Astrocyte (in vitro differentiated cells and primary cell): Measurements from ENCODE around the gene CACNA1C. TPM values are rescaled to one million over a fixed set of nuclear protein-coding genes. Genes with fewer than 3 reads are reported as not detected.
A peak's percentile ranks its signal among the peaks of the same experiment; 100 is the strongest.

Experiments used
- DNase-seq: peaks from one replicate; pipeline ENCODE4 v3.0.0-alpha.2; 2010; ENCODE audit warnings: low read depth
- FAIRE-seq: peaks from 2 replicates; lab custom pipeline; 2011; peaks lifted over from hg19 to GRCh38; lab: Jason Lieb, UNC
- H2AFZ ChIP-seq: 2 replicates; pipeline ENCODE4 v1.6.0; 2012; ENCODE audit warnings: low read depth, low read length, inconsistent platforms
- H3K27ac ChIP-seq: 2 replicates; pipeline ENCODE4 v1.5.1; 2011; ENCODE audit warnings: low read depth, low read length, inconsistent platforms
- H3K27me3 ChIP-seq: 2 replicates; pipeline ENCODE4 v1.6.0; 2011; ENCODE audit warnings: low read length, inconsistent platforms; ENCODE audit not compliant: insufficient read depth
- H3K36me3 ChIP-seq: 2 replicates; pipeline ENCODE4 v1.5.1; 2011; ENCODE audit warnings: low read length, inconsistent platforms; ENCODE audit not compliant: insufficient read depth
- H3K4me1 ChIP-seq: 2 replicates; pipeline ENCODE4 v1.5.1; 2011; ENCODE audit warnings: low read length, inconsistent platforms; ENCODE audit not compliant: insufficient read depth
- H3K4me2 ChIP-seq: 2 replicates; pipeline ENCODE4 v1.6.0; 2012; ENCODE audit warnings: low read length, inconsistent platforms
- H3K4me3 ChIP-seq: 2 replicates; pipeline ENCODE4 v1.5.1; 2011; ENCODE audit warnings: low read depth, mild to moderate bottlenecking, low read length, inconsistent platforms; ENCODE audit not compliant: insufficient read depth
- H3K79me2 ChIP-seq: 2 replicates; pipeline ENCODE4 v1.6.0; 2012; ENCODE audit warnings: mild to moderate bottlenecking, low read length, inconsistent platforms; ENCODE audit not compliant: insufficient read depth
- H3K9ac ChIP-seq: 2 replicates; pipeline ENCODE4 v1.6.0; 2012; ENCODE audit warnings: mild to moderate bottlenecking, low read length, inconsistent platforms
- H3K9me3 ChIP-seq: 2 replicates; pipeline ENCODE4 v1.5.1; 2012; ENCODE audit warnings: low read depth, mild to moderate bottlenecking, low read length, inconsistent platforms; ENCODE audit not compliant: insufficient read depth
- H4K20me1 ChIP-seq: 2 replicates; pipeline ENCODE4 v1.6.0; 2012; ENCODE audit warnings: low read length, inconsistent platforms; ENCODE audit not compliant: insufficient read depth
- H3K27ac Mint-ChIP-seq: one replicate; pipeline ENCODE4 v1.8.0; 2021; ENCODE audit warnings: mild to moderate bottlenecking, mixed read lengths; ENCODE audit not compliant: unreplicated experiment
- H3K27me3 Mint-ChIP-seq: one replicate; pipeline ENCODE4 v1.8.0; 2021; ENCODE audit warnings: low read depth, mixed read lengths; ENCODE audit not compliant: unreplicated experiment
- H3K36me3 Mint-ChIP-seq: one replicate; pipeline ENCODE4 v1.8.0; 2021; ENCODE audit warnings: low read depth, mixed read lengths; ENCODE audit not compliant: unreplicated experiment
- H3K4me1 Mint-ChIP-seq: one replicate; pipeline ENCODE4 v1.8.0; 2021; ENCODE audit warnings: low read depth, mixed read lengths; ENCODE audit not compliant: unreplicated experiment
- H3K4me3 Mint-ChIP-seq: one replicate; pipeline ENCODE4 v1.8.0; 2021; ENCODE audit warnings: mild to moderate bottlenecking, moderate library complexity, mixed read lengths; ENCODE audit not compliant: unreplicated experiment
- H3K9me3 Mint-ChIP-seq: one replicate; pipeline ENCODE4 v1.8.0; 2021; ENCODE audit warnings: mild to moderate bottlenecking, mixed read lengths; ENCODE audit not compliant: unreplicated experiment
- EZH2 ChIP-seq: IDR thresholded peaks from 2 replicates; pipeline ENCODE4 v1.6.1; 2012; ENCODE audit warnings: mild to moderate bottlenecking, low read length, inconsistent platforms; ENCODE audit not compliant: insufficient read depth
- total RNA-seq: library from RNA; stranded (reverse); gene quantifications from 2 replicates; pipeline ENCODE4 v1.2.1, GENCODE V29; 2021
- TF ChIP-seq, protein P1 (sequence below): IDR thresholded peaks from 2 replicates; pipeline ENCODE4 v1.5.1; 2011; ENCODE audit warnings: low read depth, mild to moderate bottlenecking, inconsistent platforms, low read length, moderate library complexity; ENCODE audit not compliant: insufficient read depth

Gene CACNA1C
- total RNA-seq, 1 donor from 2014 or later, result 2.1 TPM

DNA sequence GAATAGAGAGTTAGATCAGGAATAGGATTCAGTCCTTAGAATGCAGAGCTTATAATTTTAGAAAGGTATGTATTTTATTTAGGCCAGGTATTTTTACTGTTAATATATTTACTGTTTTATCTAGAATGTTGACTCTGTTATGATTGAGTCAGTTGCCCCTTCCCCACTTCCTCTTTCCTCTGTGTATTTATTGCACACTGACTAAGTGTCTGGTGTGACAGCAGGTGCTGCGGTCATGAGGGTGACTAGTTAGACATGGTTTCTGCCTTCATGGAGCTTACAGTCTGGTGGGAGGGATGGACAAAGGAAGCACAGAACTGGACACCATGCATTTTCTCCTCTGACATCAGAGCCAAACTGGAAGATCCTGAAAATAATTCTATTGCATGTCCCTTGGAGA is 159.8 kb downstream of the CACNA1C start:
- Mint-ChIP-seq H3K9me3 (no peaks in the 10 kb centered on the region), H3K36me3 (no peaks in the 10 kb centered on the region), H3K27me3 (peaks cover 5% of the 10 kb centered on the region), H3K27ac (no peak overlapping the region), H3K4me1 (peaks cover 9% of the 10 kb centered on the region), H3K4me3 (no peak overlapping the region)
- no peak for DNase-seq
- peaks cover 2% of the 10 kb centered on the region for H3K27me3 ChIP-seq
- FAIRE-seq, result no peak
- no peaks in the 10 kb centered on the region for H3K9me3 ChIP-seq
- no peak for TF ChIP-seq EZH2
- TF ChIP-seq, protein P1, sequence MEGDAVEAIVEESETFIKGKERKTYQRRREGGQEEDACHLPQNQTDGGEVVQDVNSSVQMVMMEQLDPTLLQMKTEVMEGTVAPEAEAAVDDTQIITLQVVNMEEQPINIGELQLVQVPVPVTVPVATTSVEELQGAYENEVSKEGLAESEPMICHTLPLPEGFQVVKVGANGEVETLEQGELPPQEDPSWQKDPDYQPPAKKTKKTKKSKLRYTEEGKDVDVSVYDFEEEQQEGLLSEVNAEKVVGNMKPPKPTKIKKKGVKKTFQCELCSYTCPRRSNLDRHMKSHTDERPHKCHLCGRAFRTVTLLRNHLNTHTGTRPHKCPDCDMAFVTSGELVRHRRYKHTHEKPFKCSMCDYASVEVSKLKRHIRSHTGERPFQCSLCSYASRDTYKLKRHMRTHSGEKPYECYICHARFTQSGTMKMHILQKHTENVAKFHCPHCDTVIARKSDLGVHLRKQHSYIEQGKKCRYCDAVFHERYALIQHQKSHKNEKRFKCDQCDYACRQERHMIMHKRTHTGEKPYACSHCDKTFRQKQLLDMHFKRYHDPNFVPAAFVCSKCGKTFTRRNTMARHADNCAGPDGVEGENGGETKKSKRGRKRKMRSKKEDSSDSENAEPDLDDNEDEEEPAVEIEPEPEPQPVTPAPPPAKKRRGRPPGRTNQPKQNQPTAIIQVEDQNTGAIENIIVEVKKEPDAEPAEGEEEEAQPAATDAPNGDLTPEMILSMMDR, result no peak
- H3K4me2 ChIP-seq, result no peak overlapping the region
- no peaks in the 10 kb centered on the region for H3K36me3 ChIP-seq
- peaks cover 11% of the 10 kb centered on the region for H3K4me1 ChIP-seq
- no peak overlapping the region for H2AFZ ChIP-seq
- H3K9ac ChIP-seq, result no peak overlapping the region
- H4K20me1 ChIP-seq, result no peaks in the 10 kb centered on the region
- H3K79me2 ChIP-seq, result no peaks in the 10 kb centered on the region
- no peak overlapping the region for H3K4me3 ChIP-seq
- H3K27ac ChIP-seq, result no peak overlapping the region

DNA sequence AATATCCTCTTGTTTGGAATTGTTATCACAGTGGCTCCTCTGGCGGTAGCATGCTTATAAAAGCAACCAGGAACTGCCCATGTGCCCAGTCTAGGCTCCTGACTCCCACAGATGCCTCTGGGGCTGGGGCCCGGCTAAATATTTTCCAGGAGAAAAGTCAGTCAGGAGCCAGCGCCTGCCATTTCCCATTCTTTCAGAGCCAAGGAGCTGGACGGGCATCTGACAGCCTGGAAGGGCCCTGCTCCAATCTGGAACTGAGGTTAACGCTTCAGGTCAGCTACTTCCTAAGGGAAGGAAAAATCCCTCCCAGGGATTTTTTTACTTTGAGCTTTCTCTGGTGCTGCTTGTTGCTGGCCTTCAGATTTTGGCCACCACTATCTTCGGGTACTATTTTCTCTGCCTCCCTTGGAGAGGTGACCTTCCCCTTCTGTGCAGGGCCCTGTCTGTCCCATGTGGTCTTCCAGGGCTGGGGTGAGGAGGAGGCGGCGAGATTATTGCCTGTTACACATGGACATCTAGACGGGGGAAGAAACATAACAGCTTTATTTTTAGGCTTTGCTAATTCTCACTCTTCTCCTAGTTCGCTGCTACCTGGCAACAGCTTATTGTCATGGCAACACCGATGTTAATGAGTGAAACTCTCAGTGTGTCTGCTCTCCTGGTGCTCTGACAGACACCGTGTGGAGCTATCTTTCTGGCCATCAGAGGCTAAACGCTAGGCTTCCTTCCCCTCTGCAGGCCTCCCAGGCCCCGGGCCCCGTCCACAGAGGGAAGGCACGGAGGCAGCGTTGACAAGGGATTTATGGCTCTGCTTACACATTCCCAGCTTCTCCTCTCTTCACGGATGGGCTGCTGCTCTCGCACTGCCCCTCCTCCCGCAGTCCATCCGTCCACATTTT is 160.4 kb downstream of the CACNA1C start:
- H3K79me2 ChIP-seq, result no peaks in the 10 kb centered on the region
- no peaks in the 10 kb centered on the region for H3K9me3 ChIP-seq
- no peaks in the 10 kb centered on the region for H3K36me3 Mint-ChIP-seq
- DNase-seq (peak; percentile 52), FAIRE-seq (no peak)
- peaks cover 9% of the 10 kb centered on the region for H3K4me1 Mint-ChIP-seq
- H4K20me1 ChIP-seq, result no peaks in the 10 kb centered on the region
- H3K4me2 ChIP-seq, result no peak overlapping the region
- H3K4me3 ChIP-seq, result no peak overlapping the region
- peaks cover 11% of the 10 kb centered on the region for H3K4me1 ChIP-seq
- H3K9ac ChIP-seq, result no peak overlapping the region
- H3K27ac ChIP-seq, result no peak overlapping the region
- H2AFZ ChIP-seq, result peak overlapping the region; percentile 14
- TF ChIP-seq, protein P1, result no peak
- TF ChIP-seq EZH2, result no peak
- peaks cover 6% of the 10 kb centered on the region for H3K27me3 Mint-ChIP-seq
- no peaks in the 10 kb centered on the region for H3K9me3 Mint-ChIP-seq
- peaks cover 2% of the 10 kb centered on the region for H3K27me3 ChIP-seq
- no peaks in the 10 kb centered on the region for H3K36me3 ChIP-seq
- H3K27ac Mint-ChIP-seq, result no peak overlapping the region
- H3K4me3 Mint-ChIP-seq, result no peak overlapping the region

DNA sequence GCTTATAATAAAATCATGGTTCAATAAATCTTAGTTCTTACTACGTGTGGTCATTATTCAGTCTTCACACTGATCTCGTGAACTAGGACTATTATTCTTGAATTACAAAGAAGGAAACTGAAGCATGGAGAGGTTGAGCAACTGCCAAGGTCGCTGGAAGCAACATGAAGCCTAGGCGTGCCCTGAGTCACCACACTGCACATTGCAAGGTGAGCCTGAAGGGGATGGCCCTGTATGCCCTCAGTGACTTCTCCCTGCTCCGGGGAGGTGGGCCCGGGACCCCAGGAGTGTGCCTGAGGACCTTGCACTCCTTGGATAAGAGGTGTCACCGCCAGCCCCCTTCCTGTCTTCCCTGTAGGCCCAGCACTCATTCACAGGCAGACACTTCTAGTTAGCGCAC is 161.6 kb downstream of the CACNA1C start:
- H3K27ac Mint-ChIP-seq, result no peak overlapping the region
- H3K36me3 ChIP-seq, result no peaks in the 10 kb centered on the region
- H3K4me2 ChIP-seq, result no peak overlapping the region
- H3K4me3 Mint-ChIP-seq, result no peak overlapping the region
- no peak overlapping the region for H2AFZ ChIP-seq
- no peaks in the 10 kb centered on the region for H3K9me3 ChIP-seq
- no peaks in the 10 kb centered on the region for H3K36me3 Mint-ChIP-seq
- no peaks in the 10 kb centered on the region for H3K79me2 ChIP-seq
- peaks cover 11% of the 10 kb centered on the region for H3K4me1 ChIP-seq
- FAIRE-seq (no peak), DNase-seq (no peak)
- no peak overlapping the region for H3K9ac ChIP-seq
- TF ChIP-seq, protein P1, result no peak
- no peak for TF ChIP-seq EZH2
- H4K20me1 ChIP-seq, result no peaks in the 10 kb centered on the region
- no peak overlapping the region for H3K4me3 ChIP-seq
- no peak overlapping the region for H3K27ac ChIP-seq
- peaks cover 9% of the 10 kb centered on the region for H3K4me1 Mint-ChIP-seq
- no peaks in the 10 kb centered on the region for H3K9me3 Mint-ChIP-seq
- peaks cover 2% of the 10 kb centered on the region for H3K27me3 ChIP-seq
- H3K27me3 Mint-ChIP-seq, result peaks cover 16% of the 10 kb centered on the region
